GM12891 (cell line): ENCODE data around the gene EXO1.

Experiments
- PAX5 ChIP-seq: IDR thresholded peaks from 2 replicates; pipeline ENCODE4 v1.6.1; 2011; ENCODE audit warnings: low read length, moderate library complexity, mild to moderate bottlenecking; ENCODE audit not compliant: insufficient read depth, severe bottlenecking
- POLR2A ChIP-seq: IDR thresholded peaks from 2 replicates; pipeline ENCODE4 v1.6.1; 2011; ENCODE audit warnings: low read depth, low read length, control low read depth
- POLR2AphosphoS5 ChIP-seq: IDR thresholded peaks from 2 replicates; pipeline ENCODE4 v1.6.1; 2011; ENCODE audit warnings: low read depth, low read length, control low read depth
- SPI1 ChIP-seq: IDR thresholded peaks from 2 replicates; pipeline ENCODE4 v1.6.1; 2011; ENCODE audit warnings: low read depth, low read length, control low read depth
- TAF1 ChIP-seq: IDR thresholded peaks from 2 replicates; pipeline ENCODE4 v1.6.1; 2011; ENCODE audit warnings: low read depth, low read length, control low read depth

DNA sequence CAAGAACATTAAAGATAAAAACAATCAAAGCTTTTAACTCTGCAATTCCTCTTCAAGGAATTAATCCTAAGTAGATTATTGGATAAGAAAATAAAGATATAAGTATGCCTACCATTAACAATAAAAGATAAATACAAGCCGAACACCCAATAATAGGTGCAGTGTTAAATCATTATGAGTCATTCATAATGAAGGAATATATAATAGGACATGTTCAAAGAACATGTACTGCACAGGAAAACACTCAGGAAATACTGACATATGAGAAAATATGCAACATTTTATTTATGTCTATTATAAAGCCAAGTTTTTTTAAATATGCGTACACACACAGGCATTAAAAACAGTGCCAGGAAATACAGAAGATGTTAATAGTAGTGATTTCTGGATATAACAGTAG, 11.1 kb upstream of the EXO1 start:
- no peak for TF ChIP-seq POLR2AphosphoS5
- no peak for TF ChIP-seq TAF1
- TF ChIP-seq POLR2A, result no peak
- no peak for TF ChIP-seq SPI1
- TF ChIP-seq PAX5, result no peak
